HCT116 (cell line): ENCODE results near the gene HOXD9.

ENCODE experiments used
- EZH2 ChIP-seq: fragments of 200-600 bp; sonication (generic); IDR thresholded peaks from 2 replicates; pipeline ENCODE4 v1.6.1; 2017; ENCODE audit warnings: antibody characterized with exemption, mixed run types
- FOSL1 ChIP-seq: IDR thresholded peaks from 2 replicates; pipeline ENCODE4 v1.6.1; 2012; ENCODE audit warnings: low read depth
- POLR2A ChIP-seq: IDR thresholded peaks from 2 replicates; pipeline ENCODE4 v1.7.0; 2011; ENCODE audit warnings: borderline replicate concordance; ENCODE audit not compliant: insufficient read depth, insufficient read length; ENCODE audit errors: extremely low read depth
- POLR2AphosphoS5 ChIP-seq: IDR thresholded peaks from 2 replicates; pipeline ENCODE4 v1.6.1; 2011; ENCODE audit warnings: mild to moderate bottlenecking, low read depth, low read length, moderate library complexity
- REST ChIP-seq: IDR thresholded peaks from 2 replicates; pipeline ENCODE4 v1.6.1; 2012; ENCODE audit warnings: low read depth
- TF ChIP-seq, protein P1 (sequence below), 3 experiments: fragments of 200-600 bp in 1 of 3; sonication (generic) in 1 of 3; IDR thresholded peaks in 2 of 3; conservative IDR thresholded peaks in 1 of 3; 2 replicates each; pipeline ENCODE4 v1.5.1; 2012 to 2017; ENCODE audit warnings: low read depth in 2 of 3, low read length in 2 of 3, antibody characterized with exemption in 1 of 3, borderline replicate concordance in 1 of 3, control low read depth in 1 of 3, mild to moderate bottlenecking in 1 of 3, mixed read lengths in 1 of 3, mixed run types in 1 of 3, moderate library complexity in 1 of 3; ENCODE audit not compliant: insufficient read depth in 1 of 3

DNA sequence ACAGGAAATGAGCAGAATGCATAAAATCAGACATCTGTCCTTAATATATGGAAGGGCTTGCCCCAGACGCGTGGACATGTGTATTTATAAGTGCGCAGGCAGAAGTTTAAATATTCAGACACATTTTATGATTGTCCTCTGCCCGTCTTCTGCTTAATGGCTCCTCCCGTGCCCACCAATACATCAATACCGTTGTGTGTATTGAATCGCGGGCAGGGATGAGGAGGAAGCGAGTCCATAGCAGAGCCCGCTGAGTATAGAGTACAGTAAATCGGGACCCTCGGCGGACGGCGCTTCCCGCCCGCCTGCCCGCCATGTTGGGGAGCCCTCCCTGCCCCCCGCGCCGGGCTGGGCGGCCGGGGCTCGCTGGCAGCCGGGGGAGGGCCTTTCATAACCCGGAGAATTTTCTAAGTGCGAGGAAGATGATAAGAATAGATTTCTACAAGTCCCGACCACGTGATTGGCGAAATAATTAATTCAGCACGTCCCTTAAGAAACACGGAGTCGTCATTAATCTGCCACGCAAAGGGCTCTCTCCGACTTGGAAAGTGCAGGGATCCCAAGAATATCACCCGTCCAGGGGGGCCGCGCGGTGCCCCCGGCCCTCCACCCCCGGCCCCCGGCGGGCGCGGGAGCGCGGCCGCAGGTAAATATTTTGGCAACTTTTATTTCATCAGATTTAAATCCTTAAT lies 34.4 kb downstream of the HOXD9 start, which contains the start of gene HOXD3:
- TF ChIP-seq, protein P1, sequence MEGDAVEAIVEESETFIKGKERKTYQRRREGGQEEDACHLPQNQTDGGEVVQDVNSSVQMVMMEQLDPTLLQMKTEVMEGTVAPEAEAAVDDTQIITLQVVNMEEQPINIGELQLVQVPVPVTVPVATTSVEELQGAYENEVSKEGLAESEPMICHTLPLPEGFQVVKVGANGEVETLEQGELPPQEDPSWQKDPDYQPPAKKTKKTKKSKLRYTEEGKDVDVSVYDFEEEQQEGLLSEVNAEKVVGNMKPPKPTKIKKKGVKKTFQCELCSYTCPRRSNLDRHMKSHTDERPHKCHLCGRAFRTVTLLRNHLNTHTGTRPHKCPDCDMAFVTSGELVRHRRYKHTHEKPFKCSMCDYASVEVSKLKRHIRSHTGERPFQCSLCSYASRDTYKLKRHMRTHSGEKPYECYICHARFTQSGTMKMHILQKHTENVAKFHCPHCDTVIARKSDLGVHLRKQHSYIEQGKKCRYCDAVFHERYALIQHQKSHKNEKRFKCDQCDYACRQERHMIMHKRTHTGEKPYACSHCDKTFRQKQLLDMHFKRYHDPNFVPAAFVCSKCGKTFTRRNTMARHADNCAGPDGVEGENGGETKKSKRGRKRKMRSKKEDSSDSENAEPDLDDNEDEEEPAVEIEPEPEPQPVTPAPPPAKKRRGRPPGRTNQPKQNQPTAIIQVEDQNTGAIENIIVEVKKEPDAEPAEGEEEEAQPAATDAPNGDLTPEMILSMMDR (IDR thresholded peaks at IDR 0.05 in 2 of 3, conservative IDR thresholded peaks at IDR 0.05 in 1 of 3; ENCODE audit: borderline replicate concordance in 1 of 3, insufficient read depth in 1 of 3, low read depth in 2 of 3, low read length in 2 of 3) = no peak
- TF ChIP-seq POLR2A (no peak), FOSL1 (no peak), EZH2 (no peak), REST (no peak), POLR2AphosphoS5 (no peak)
